ENCODE measurements around the gene ELOVL3. TPM values are rescaled to one million over a fixed set of nuclear protein-coding genes. Genes with fewer than 3 reads are reported as not detected.
A peak's percentile ranks its signal among the peaks of the same experiment; 100 is the strongest.

Gene ELOVL3
- total RNA-seq, 2 experiments from 2014 or later: not detected

- no peak for DNase-seq
- Mint-ChIP-seq H3K9me3 (ENCODE audit: low read depth) (no peaks in the 10 kb centered on the region), H3K27me3 (no peaks in the 10 kb centered on the region), H3K27ac (peak overlapping the region; percentile 47), H3K36me3 (peaks cover 12% of the 10 kb centered on the region), H3K4me1 (peaks cover 40% of the 10 kb centered on the region), H3K4me3 (no peak overlapping the region)
- CTCF ChIA-PET: interaction anchor here (0.9 to 1.4 kb wide), 7 partner anchors 11 to 84 kb away, joined by 3 to 6 read pairs (median 3); partner anchors contain the start of gene GBF1
- ATAC-seq: peak; percentile 39
Observed at GRCh38 chr10:102268375-102268888, 42.3 kb downstream of the ELOVL3 start.

GRCh38 chr10:102269017-102269416 is 42.9 kb downstream of the ELOVL3 start:
- no peaks in the 10 kb centered on the region for H3K27me3 Mint-ChIP-seq
- CTCF ChIA-PET: interaction anchor here (1.2 kb wide), 1 partner anchor 51 kb away, joined by 3 read pairs; no protein-coding TSS in a partner anchor
- DNase-seq (no peak), ATAC-seq (no peak)
- no peaks in the 10 kb centered on the region for H3K9me3 Mint-ChIP-seq (ENCODE audit: low read depth)
- no peak overlapping the region for H3K4me3 Mint-ChIP-seq
- H3K36me3 Mint-ChIP-seq: peaks cover 12% of the 10 kb centered on the region
- H3K4me1 Mint-ChIP-seq: peaks cover 40% of the 10 kb centered on the region
- H3K27ac Mint-ChIP-seq: peak overlapping the region; percentile 47

GRCh38 chr10:102274062-102274461 is 48.0 kb downstream of the ELOVL3 start:
- CTCF ChIA-PET: interaction anchor here (0.7 to 1.6 kb wide), 5 partner anchors 22 to 120 kb away, joined by 3 to 4 read pairs (median 3); no protein-coding TSS in a partner anchor
- peaks cover 12% of the 10 kb centered on the region for H3K4me1 Mint-ChIP-seq
- no peaks in the 10 kb centered on the region for H3K9me3 Mint-ChIP-seq (ENCODE audit: low read depth)
- DNase-seq (no peak), ATAC-seq (no peak)
- no peak overlapping the region for H3K27ac Mint-ChIP-seq
- H3K27me3 Mint-ChIP-seq: no peaks in the 10 kb centered on the region
- H3K4me3 Mint-ChIP-seq: no peak overlapping the region
- H3K36me3 Mint-ChIP-seq: peaks cover 6% of the 10 kb centered on the region

GRCh38 chr10:102275343-102275742 is 49.2 kb downstream of the ELOVL3 start:
- CTCF ChIA-PET: interaction anchor here (0.6 kb wide), 2 partner anchors 70 to 1059 kb away, joined by 3 read pairs; no protein-coding TSS in a partner anchor
- no peak for ATAC-seq
- Mint-ChIP-seq H3K27me3 (no peaks in the 10 kb centered on the region), H3K9me3 (ENCODE audit: low read depth) (no peaks in the 10 kb centered on the region), H3K27ac (no peak overlapping the region), H3K4me3 (no peak overlapping the region), H3K36me3 (peaks cover 4% of the 10 kb centered on the region), H3K4me1 (peaks cover 17% of the 10 kb centered on the region)
- DNase-seq: no peak

- no peak for ATAC-seq
- H3K9me3 Mint-ChIP-seq (ENCODE audit: low read depth): no peaks in the 10 kb centered on the region
- CTCF ChIA-PET: interaction anchor here (0.7 to 1.1 kb wide), 2 partner anchors 21 to 73 kb away, joined by 3 to 5 read pairs; no protein-coding TSS in a partner anchor
Observed at GRCh38 chr10:102279104-102279503, 53.0 kb downstream of the ELOVL3 start.

More at GRCh38 chr10:102279104-102279503, 53.0 kb downstream of the ELOVL3 start:
- no peak overlapping the region for H3K27ac Mint-ChIP-seq
- H3K27me3 Mint-ChIP-seq: no peaks in the 10 kb centered on the region
- peaks cover 36% of the 10 kb centered on the region for H3K4me1 Mint-ChIP-seq
- no peak for DNase-seq
- H3K4me3 Mint-ChIP-seq: no peak overlapping the region
- H3K36me3 Mint-ChIP-seq: peaks cover 4% of the 10 kb centered on the region

Other genes with a start within 250 kb of the ELOVL3 start
- 10 to 100 TPM; 23.8 to 25.9 TPM for gene ARMH3, start 170.1 kb upstream of the ELOVL3 start, total RNA-seq
- 10 to 100 TPM; 26.1 to 29.6 TPM for gene HPS6, start 160.9 kb upstream of the ELOVL3 start, total RNA-seq
- gene LDB1, start 105.9 kb upstream of the ELOVL3 start, total RNA-seq: 10 to 100 TPM; 83.5 to 84.3 TPM
- 10 to 100 TPM; 57.9 to 79.0 TPM for gene PPRC1, start 93.3 kb upstream of the ELOVL3 start, total RNA-seq
- gene NOLC1, start 73.9 kb upstream of the ELOVL3 start, total RNA-seq: 100 to 1,000 TPM; 107 to 149 TPM
- not detected for gene PITX3, start 15.2 kb downstream of the ELOVL3 start, total RNA-seq
- gene GBF1, start 19.2 kb downstream of the ELOVL3 start, total RNA-seq: 10 to 100 TPM; 46.5 to 51.6 TPM
- 100 to 1,000 TPM in 1 of 2 experiments, 10 to 100 TPM in 1; 78.1 to 199 TPM for gene NFKB2, start 169.4 kb downstream of the ELOVL3 start, total RNA-seq
- 1 to 10 TPM; 2.8 to 2.9 TPM for gene PSD, start 192.5 kb downstream of the ELOVL3 start, total RNA-seq
- 10 to 100 TPM; 13.5 to 15.2 TPM for gene FBXL15, start 194.5 kb downstream of the ELOVL3 start, total RNA-seq
- gene CUEDC2, start 206.3 kb downstream of the ELOVL3 start, total RNA-seq: 10 to 100 TPM; 73.5 to 78.2 TPM
- under 1 TPM in 1 of 2 experiments, not detected in 1; 0.35 TPM for gene C10orf95, start 225.2 kb downstream of the ELOVL3 start, total RNA-seq

Measured in activated CD8-positive, alpha-beta memory T cell treated with anti-CD3 and anti-CD28 coated beads, Interleukin-2, amount 10 ng/mL, durations not matched to agents 7 days and 5 days (primary cell).